HL-60 (cell line): Measurements from ENCODE around the gene AP3S2.

Experiments
- GABPA ChIP-seq: IDR thresholded peaks from 2 replicates; pipeline ENCODE4 v1.6.1; 2012; ENCODE audit warnings: low read depth
- POLR2AphosphoS5 ChIP-seq: IDR thresholded peaks from 2 replicates; pipeline ENCODE4 v1.6.1; 2012; ENCODE audit warnings: low read depth
- SPI1 ChIP-seq: IDR thresholded peaks from 2 replicates; pipeline ENCODE4 v1.6.1; 2012; ENCODE audit warnings: low read depth, mild to moderate bottlenecking, borderline replicate concordance
- TF ChIP-seq, protein P1 (sequence below): IDR thresholded peaks from one replicate; pipeline ENCODE4 v1.5.1; 2011; ENCODE audit warnings: low read length, control low read depth, inconsistent platforms; ENCODE audit not compliant: insufficient read depth
- TF ChIP-seq, protein P2 (sequence below): IDR thresholded peaks from 2 replicates; pipeline ENCODE4 v1.6.1; 2012; ENCODE audit warnings: low read depth; ENCODE audit not compliant: insufficient replicate concordance

DNA sequence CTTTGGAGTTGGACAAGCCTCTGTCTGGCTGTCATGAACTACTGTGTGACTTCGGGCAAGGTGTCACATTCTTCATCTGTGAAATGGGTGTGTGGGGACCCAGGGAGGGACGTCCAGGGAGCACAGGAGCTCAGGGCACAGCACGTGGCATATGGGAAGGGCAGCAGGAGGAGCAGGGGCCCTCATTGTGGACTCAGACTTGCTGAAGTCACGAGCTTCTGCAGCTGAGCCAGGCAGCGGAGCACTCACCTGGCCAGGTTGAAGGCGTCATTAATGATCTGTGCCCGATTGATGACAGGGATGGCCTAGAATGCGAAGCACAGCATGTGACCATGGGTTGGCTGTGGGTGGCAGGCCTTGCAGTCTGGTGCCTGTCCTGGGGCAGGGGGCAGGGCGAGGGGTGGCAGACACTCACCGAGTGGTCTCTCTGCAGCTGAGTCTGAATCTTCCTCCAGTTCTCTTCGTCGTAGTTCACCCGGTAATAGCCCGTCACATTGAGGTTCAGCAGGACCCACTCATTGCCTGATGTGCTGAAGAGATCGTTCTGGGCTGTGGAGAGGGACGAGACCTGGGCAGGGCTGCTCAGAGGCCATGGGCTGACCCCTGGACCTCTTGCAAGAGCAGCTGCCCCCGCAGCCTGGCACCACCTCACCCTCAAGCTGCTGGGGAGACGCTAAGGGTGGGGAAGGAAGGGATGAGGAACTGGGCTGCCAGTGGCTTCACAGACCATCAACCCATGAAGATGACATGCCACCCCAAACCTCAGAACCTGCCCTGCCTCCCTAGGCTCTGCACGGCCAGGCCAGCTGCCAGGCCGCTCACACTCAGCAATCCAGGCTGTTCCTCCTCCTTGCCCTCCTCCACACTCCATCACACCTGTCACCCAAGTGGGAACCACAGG, 94.5 kb downstream of the AP3S2 start:
- TF ChIP-seq, protein P1, sequence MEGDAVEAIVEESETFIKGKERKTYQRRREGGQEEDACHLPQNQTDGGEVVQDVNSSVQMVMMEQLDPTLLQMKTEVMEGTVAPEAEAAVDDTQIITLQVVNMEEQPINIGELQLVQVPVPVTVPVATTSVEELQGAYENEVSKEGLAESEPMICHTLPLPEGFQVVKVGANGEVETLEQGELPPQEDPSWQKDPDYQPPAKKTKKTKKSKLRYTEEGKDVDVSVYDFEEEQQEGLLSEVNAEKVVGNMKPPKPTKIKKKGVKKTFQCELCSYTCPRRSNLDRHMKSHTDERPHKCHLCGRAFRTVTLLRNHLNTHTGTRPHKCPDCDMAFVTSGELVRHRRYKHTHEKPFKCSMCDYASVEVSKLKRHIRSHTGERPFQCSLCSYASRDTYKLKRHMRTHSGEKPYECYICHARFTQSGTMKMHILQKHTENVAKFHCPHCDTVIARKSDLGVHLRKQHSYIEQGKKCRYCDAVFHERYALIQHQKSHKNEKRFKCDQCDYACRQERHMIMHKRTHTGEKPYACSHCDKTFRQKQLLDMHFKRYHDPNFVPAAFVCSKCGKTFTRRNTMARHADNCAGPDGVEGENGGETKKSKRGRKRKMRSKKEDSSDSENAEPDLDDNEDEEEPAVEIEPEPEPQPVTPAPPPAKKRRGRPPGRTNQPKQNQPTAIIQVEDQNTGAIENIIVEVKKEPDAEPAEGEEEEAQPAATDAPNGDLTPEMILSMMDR, result no peak
- TF ChIP-seq, protein P2, sequence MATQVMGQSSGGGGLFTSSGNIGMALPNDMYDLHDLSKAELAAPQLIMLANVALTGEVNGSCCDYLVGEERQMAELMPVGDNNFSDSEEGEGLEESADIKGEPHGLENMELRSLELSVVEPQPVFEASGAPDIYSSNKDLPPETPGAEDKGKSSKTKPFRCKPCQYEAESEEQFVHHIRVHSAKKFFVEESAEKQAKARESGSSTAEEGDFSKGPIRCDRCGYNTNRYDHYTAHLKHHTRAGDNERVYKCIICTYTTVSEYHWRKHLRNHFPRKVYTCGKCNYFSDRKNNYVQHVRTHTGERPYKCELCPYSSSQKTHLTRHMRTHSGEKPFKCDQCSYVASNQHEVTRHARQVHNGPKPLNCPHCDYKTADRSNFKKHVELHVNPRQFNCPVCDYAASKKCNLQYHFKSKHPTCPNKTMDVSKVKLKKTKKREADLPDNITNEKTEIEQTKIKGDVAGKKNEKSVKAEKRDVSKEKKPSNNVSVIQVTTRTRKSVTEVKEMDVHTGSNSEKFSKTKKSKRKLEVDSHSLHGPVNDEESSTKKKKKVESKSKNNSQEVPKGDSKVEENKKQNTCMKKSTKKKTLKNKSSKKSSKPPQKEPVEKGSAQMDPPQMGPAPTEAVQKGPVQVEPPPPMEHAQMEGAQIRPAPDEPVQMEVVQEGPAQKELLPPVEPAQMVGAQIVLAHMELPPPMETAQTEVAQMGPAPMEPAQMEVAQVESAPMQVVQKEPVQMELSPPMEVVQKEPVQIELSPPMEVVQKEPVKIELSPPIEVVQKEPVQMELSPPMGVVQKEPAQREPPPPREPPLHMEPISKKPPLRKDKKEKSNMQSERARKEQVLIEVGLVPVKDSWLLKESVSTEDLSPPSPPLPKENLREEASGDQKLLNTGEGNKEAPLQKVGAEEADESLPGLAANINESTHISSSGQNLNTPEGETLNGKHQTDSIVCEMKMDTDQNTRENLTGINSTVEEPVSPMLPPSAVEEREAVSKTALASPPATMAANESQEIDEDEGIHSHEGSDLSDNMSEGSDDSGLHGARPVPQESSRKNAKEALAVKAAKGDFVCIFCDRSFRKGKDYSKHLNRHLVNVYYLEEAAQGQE, result no peak
- TF ChIP-seq POLR2AphosphoS5, result no peak; the same call in 1 of the 2 replicates
- no peak for TF ChIP-seq GABPA
- TF ChIP-seq SPI1, result no peak
